ENCODE results near the gene CHRD. TPM values are rescaled to one million over a fixed set of nuclear protein-coding genes. Genes with fewer than 3 reads are reported as not detected.
"Not testable (repeated sequence)": the region's sequence is repeated elsewhere in the genome, so short reads cannot be mapped to it uniquely, and the experiment has no call there.

The CHRD gene
- total and polyA plus RNA-seq, 10 of the 15 experiments (the other 5 are each of a cell fraction or from before 2014, with no cell fraction given): not detected

- H3K27me3 ChIP-seq (replicated peaks in 1 of 2; ENCODE audit: control insufficient read depth in 2 of 2, insufficient read depth in 2 of 2, low read length in 1 of 2): no peaks in the 10 kb centered on the region; a peak in 1 of 4 replicates
- FAIRE-seq (no peak), ATAC-seq (no peak), DNase-seq (ENCODE audit: low read depth, low spot score) (no peak)
- H3K4me3 ChIP-seq: no peak overlapping the region
- no peaks in the 10 kb centered on the region for H3K36me3 ChIP-seq (ENCODE audit: control insufficient read depth in 2 of 2, insufficient read depth in 2 of 2, low read length in 1 of 2)
- WGBS (ENCODE audit: insufficient coverage, insufficient replicate concordance, low lambda C conversion rate, missing lambda C conversion rate): 2% methylated on average over 2 of the region's 2 CpGs
- H3K4me2 ChIP-seq (ENCODE audit: control insufficient read depth, insufficient read depth): no peak overlapping the region
- no peaks in the 10 kb centered on the region for H3K9me3 ChIP-seq (replicated peaks; ENCODE audit: control insufficient read depth, insufficient read depth, low read length)
- no TSS peak for BruUV-seq (replicated peaks)
- POLR2A ChIA-PET: interaction anchor here (0.7 kb wide), 1 partner anchor 56 kb away, joined by 4 read pairs; no protein-coding TSS in a partner anchor
- TF ChIP-seq TBL1XR1 (IDR thresholded peaks at IDR 0.05; ENCODE audit: low read depth, low read length) (no peak), RUNX3 (IDR thresholded peaks at IDR 0.05; ENCODE audit: low read length) (no peak), BACH1 (IDR thresholded peaks at IDR 0.05; ENCODE audit: borderline replicate concordance) (no peak), KLF5 (IDR thresholded peaks at IDR 0.05; ENCODE audit: partially characterized antibody) (no peak), CBFB (IDR thresholded peaks at IDR 0.05; ENCODE audit: low read depth) (no peak), TCF7 (IDR thresholded peaks at IDR 0.05; ENCODE audit: borderline replicate concordance) (no peak), CBX3 (IDR thresholded peaks at IDR 0.05; ENCODE audit: borderline replicate concordance, low read depth) (no peak), HDAC2 (IDR thresholded peaks at IDR 0.05) (no peak), KDM1A (IDR thresholded peaks at IDR 0.05; ENCODE audit: borderline replicate concordance) (no peak), CHD1 (IDR thresholded peaks at IDR 0.05; ENCODE audit: low read depth, low read length) (no peak), ZNF622 (IDR thresholded peaks at IDR 0.05) (no peak), NBN (IDR thresholded peaks at IDR 0.05) (no peak), ZBTB11 (CRISPR knock-in tag; IDR thresholded peaks at IDR 0.05) (no peak)
- no peaks in the 10 kb centered on the region for H3K79me2 ChIP-seq (ENCODE audit: control insufficient read depth, insufficient read depth, low read length)
- no peak overlapping the region for H3K9ac ChIP-seq (ENCODE audit: control insufficient read depth, insufficient read depth, low read length)
- H3K27ac ChIP-seq (ENCODE audit: control insufficient read depth, insufficient read depth): no peak overlapping the region
- CTCF ChIA-PET: interaction anchor here (0.9 to 1.4 kb wide), 2 partner anchors 59 to 83 kb away, joined by 3 read pairs; no protein-coding TSS in a partner anchor
- in situ Hi-C loops (cut with MboI): no loop called here
- SMC1A ChIA-PET (ENCODE audit: uncharacterized antibody, unreplicated experiment): no interaction called here
- intact Hi-C loops (cut with micrococcal nuclease; ENCODE audit: unreplicated experiment): no loop called here
- no peaks in the 10 kb centered on the region for H3K4me1 ChIP-seq (ENCODE audit: control insufficient read depth, insufficient read depth, low read length)
- RAD21 ChIA-PET (ENCODE audit: unreplicated experiment): interaction anchor here (1.0 to 1.5 kb wide), 2 partner anchors 13 to 52 kb away, joined by 3 read pairs; no protein-coding TSS in a partner anchor
- H2AFZ ChIP-seq (ENCODE audit: control insufficient read depth, low read depth, low read length): no peak overlapping the region
- H4K20me1 ChIP-seq (ENCODE audit: control insufficient read depth, insufficient read depth): no peaks in the 10 kb centered on the region
These were observed 51.1 kb downstream of the CHRD start for GRCh38 chr3:184430940-184431339.

GRCh38 chr3:184433178-184433577 is 53.3 kb downstream of the CHRD start:
- DNase-seq (ENCODE audit: low read depth, low spot score); ATAC-seq; in situ Hi-C loops (cut with MboI); CTCF ChIA-PET; H3K27me3 ChIP-seq (replicated peaks in 1 of 2; ENCODE audit: control insufficient read depth in 2 of 2, insufficient read depth in 2 of 2, low read length in 1 of 2); H3K4me2 ChIP-seq (ENCODE audit: control insufficient read depth, insufficient read depth); H3K79me2 ChIP-seq (ENCODE audit: control insufficient read depth, insufficient read depth, low read length); H3K4me1 ChIP-seq (ENCODE audit: control insufficient read depth, insufficient read depth, low read length); H3K9ac ChIP-seq (ENCODE audit: control insufficient read depth, insufficient read depth, low read length); RAD21 ChIA-PET (ENCODE audit: unreplicated experiment); intact Hi-C loops (cut with micrococcal nuclease; ENCODE audit: unreplicated experiment); FAIRE-seq; H3K9me3 ChIP-seq (replicated peaks; ENCODE audit: control insufficient read depth, insufficient read depth, low read length); H4K20me1 ChIP-seq (ENCODE audit: control insufficient read depth, insufficient read depth); H3K36me3 ChIP-seq (ENCODE audit: control insufficient read depth in 2 of 2, insufficient read depth in 2 of 2, low read length in 1 of 2); H2AFZ ChIP-seq (ENCODE audit: control insufficient read depth, low read depth, low read length); H3K4me3 ChIP-seq; BruUV-seq (replicated peaks); H3K27ac ChIP-seq (ENCODE audit: control insufficient read depth, insufficient read depth): not testable (repeated sequence)
- ChIA-PET POLR2A (interaction anchor here (0.6 kb wide), 1 partner anchor 311 kb away, joined by 8 read pairs; no protein-coding TSS in a partner anchor), SMC1A (ENCODE audit: uncharacterized antibody, unreplicated experiment) (interaction anchor here (0.7 kb wide), 1 partner anchor 537 kb away, joined by 3 read pairs; no protein-coding TSS in a partner anchor)
- 0% methylated on average over 2 of the region's 2 CpGs for WGBS (ENCODE audit: insufficient coverage, insufficient replicate concordance, low lambda C conversion rate, missing lambda C conversion rate)

Data from GM12878 (cell line).